Measurements from ENCODE around the gene TMEM185B.
A peak's percentile ranks its signal among the peaks of the same experiment; 100 is the strongest.

Gene TMEM185B

GRCh38 chr2:120254178-120254577 lies 31.0 kb upstream of the TMEM185B start:
- H4K20me1 ChIP-seq (ENCODE audit: control insufficient read depth, insufficient read depth, low read depth, low read length), result no peaks in the 10 kb centered on the region
- H3F3A ChIP-seq (ENCODE audit: control insufficient read depth, insufficient read depth), result no peaks in the 10 kb centered on the region
- no peaks in the 10 kb centered on the region for H3K9me3 ChIP-seq (ENCODE audit: control insufficient read depth, insufficient read depth, low read length)
- H3K36me3 ChIP-seq (ENCODE audit: control insufficient read depth, low read length), result no peaks in the 10 kb centered on the region
- H3K4me2 ChIP-seq (ENCODE audit: low read length), result peak overlapping the region; percentile 85; the same call in 1 of the 2 replicates
- no peak overlapping the region; the same call in 1 of the 2 replicates for H3K4me3 ChIP-seq (ENCODE audit: low read length)
- peaks cover 30% of the 10 kb centered on the region for H3K27me3 ChIP-seq (ENCODE audit: control insufficient read depth, low read length)
- H3K27ac ChIP-seq (ENCODE audit: low read depth, low read length), result no peak overlapping the region
- TF ChIP-seq CTCF (IDR thresholded peaks at IDR 0.05; ENCODE audit: low read depth, low read length, poor library complexity, severe bottlenecking) (no peak), EZH2phosphoT487 (IDR thresholded peaks at IDR 0.05; ENCODE audit: borderline replicate concordance, low read length) (no peak)
- peaks cover 31% of the 10 kb centered on the region for H3K4me1 ChIP-seq (ENCODE audit: control insufficient read depth, low read length)
- peaks cover 9% of the 10 kb centered on the region; the same call in 1 of the 2 replicates for H3K79me2 ChIP-seq (ENCODE audit: control insufficient read depth, low read length)
- H3K9me2 ChIP-seq (replicated peaks; ENCODE audit: control insufficient read depth, low read length), result no peaks in the 10 kb centered on the region

- Histone ChIP-seq H3K79me2 (ENCODE audit: control insufficient read depth, low read length) (peaks cover 9% of the 10 kb centered on the region; the same call in 1 of the 2 replicates), H3K27me3 (ENCODE audit: control insufficient read depth, low read length) (peaks cover 35% of the 10 kb centered on the region), H3F3A (ENCODE audit: control insufficient read depth, insufficient read depth) (no peaks in the 10 kb centered on the region), H3K4me1 (ENCODE audit: control insufficient read depth, low read length) (peaks cover 31% of the 10 kb centered on the region), H3K9me3 (ENCODE audit: control insufficient read depth, insufficient read depth, low read length) (no peaks in the 10 kb centered on the region), H3K27ac (ENCODE audit: low read depth, low read length) (no peak overlapping the region), H3K4me2 (ENCODE audit: low read length) (peak overlapping the region; percentile 85), H3K9me2 (replicated peaks; ENCODE audit: control insufficient read depth, low read length) (no peaks in the 10 kb centered on the region), H4K20me1 (ENCODE audit: control insufficient read depth, insufficient read depth, low read depth, low read length) (no peaks in the 10 kb centered on the region), H3K36me3 (ENCODE audit: control insufficient read depth, low read length) (no peaks in the 10 kb centered on the region), H3K4me3 (ENCODE audit: low read length) (peak overlapping the region; percentile 80)
- TF ChIP-seq CTCF (IDR thresholded peaks at IDR 0.05; ENCODE audit: low read depth, low read length, poor library complexity, severe bottlenecking) (peak; percentile 46), EZH2phosphoT487 (IDR thresholded peaks at IDR 0.05; ENCODE audit: borderline replicate concordance, low read length) (no peak)
These were observed 30.1 kb upstream of the TMEM185B start for GRCh38 chr2:120253021-120253882.

- Histone ChIP-seq H3F3A (ENCODE audit: control insufficient read depth, insufficient read depth) (no peaks in the 10 kb centered on the region), H3K9me2 (replicated peaks; ENCODE audit: control insufficient read depth, low read length) (no peaks in the 10 kb centered on the region), H3K79me2 (ENCODE audit: control insufficient read depth, low read length) (peaks cover 9% of the 10 kb centered on the region; the same call in 1 of the 2 replicates), H3K36me3 (ENCODE audit: control insufficient read depth, low read length) (no peaks in the 10 kb centered on the region), H3K27ac (ENCODE audit: low read depth, low read length) (no peak within 1 kb of the TSS), H3K4me3 (ENCODE audit: low read length) (peak within 1 kb of the TSS; percentile 80), H3K4me2 (ENCODE audit: low read length) (peak within 1 kb of the TSS; percentile 85), H3K9me3 (ENCODE audit: control insufficient read depth, insufficient read depth, low read length) (no peaks in the 10 kb centered on the region), H4K20me1 (ENCODE audit: control insufficient read depth, insufficient read depth, low read depth, low read length) (no peaks in the 10 kb centered on the region; the same call in 1 of the 2 replicates), H3K27me3 (ENCODE audit: control insufficient read depth, low read length) (peaks cover 43% of the 10 kb centered on the region), H3K4me1 (ENCODE audit: control insufficient read depth, low read length) (peaks cover 26% of the 10 kb centered on the region)
- TF ChIP-seq EZH2phosphoT487 (IDR thresholded peaks at IDR 0.05; ENCODE audit: borderline replicate concordance, low read length) (no peak), CTCF (IDR thresholded peaks at IDR 0.05; ENCODE audit: low read depth, low read length, poor library complexity, severe bottlenecking) (no peak)
These were observed 29.2 kb upstream of the TMEM185B start, which contains the start of gene RALB for GRCh38 chr2:120252225-120253020. RALB (plus strand) TSS chr2:120252852; CDS start chr2:120278665, 25,813 bp downstream.

All from DOHH2 (cell line).